HepG2 (cell line): ENCODE measurements around the gene PIKFYVE. TPM values are rescaled to one million over a fixed set of nuclear protein-coding genes. Genes with fewer than 3 reads are reported as not detected.

Experiments used
- ATF2 ChIP-seq: sonication (generic); formaldehyde crosslinking; IDR thresholded peaks from 2 replicates; pipeline ENCODE4 v1.4.0; 2020; ENCODE audit warnings: missing genetic modification reagents
- ATF7 ChIP-seq, 2 experiments: fragments of 450-650 bp in 1 of 2; sonication (generic) in 1 of 2; formaldehyde crosslinking in 1 of 2; IDR thresholded peaks; 2 replicates each; pipeline versions ENCODE4 v1.4.0 to v1.6.1; 2016 to 2020; ENCODE audit warnings: antibody characterized with exemption in 1 of 2, mild to moderate bottlenecking in 1 of 2, missing genetic modification reagents in 1 of 2
- CREB3 ChIP-seq: sonication (generic); formaldehyde crosslinking; IDR thresholded peaks from 2 replicates; pipeline ENCODE4 v1.5.0; 2020; ENCODE audit warnings: missing genetic modification reagents
- HDAC1 ChIP-seq: sonication (generic); formaldehyde crosslinking; IDR thresholded peaks from 2 replicates; pipeline ENCODE4 v1.5.1; 2020; ENCODE audit warnings: mild to moderate bottlenecking, missing genetic modification reagents
- HOXD1 ChIP-seq: sonication (generic); formaldehyde crosslinking; IDR thresholded peaks from 2 replicates; pipeline ENCODE4 v1.5.0; 2020; ENCODE audit warnings: missing genetic modification reagents
- MIER2 ChIP-seq: IDR thresholded peaks from 2 replicates; pipeline ENCODE4 v1.6.1; 2016; ENCODE audit warnings: missing biosample characterization, missing genetic modification reagents
- NKX3-1 ChIP-seq: sonication (generic); formaldehyde crosslinking; IDR thresholded peaks from 2 replicates; pipeline ENCODE4 v1.5.0; 2020; ENCODE audit warnings: missing genetic modification reagents
- PLSCR1 ChIP-seq: sonication (generic); formaldehyde crosslinking; IDR thresholded peaks from 2 replicates; pipeline ENCODE4 v1.5.0; 2020; ENCODE audit warnings: missing genetic modification reagents, mild to moderate bottlenecking, borderline replicate concordance
- RCOR2 ChIP-seq: IDR thresholded peaks from 2 replicates; pipeline ENCODE4 v1.6.1; 2016; ENCODE audit warnings: missing biosample characterization, missing genetic modification reagents
- YEATS4 ChIP-seq: sonication (generic); formaldehyde crosslinking; IDR thresholded peaks from 2 replicates; pipeline ENCODE4 v1.4.0; 2020; ENCODE audit warnings: missing genetic modification reagents, borderline replicate concordance
- ZBTB21 ChIP-seq: sonication (generic); formaldehyde crosslinking; IDR thresholded peaks from 2 replicates; pipeline ENCODE4 v1.4.0; 2020; ENCODE audit warnings: missing genetic modification reagents
- ZFYVE20 ChIP-seq: sonication (generic); formaldehyde crosslinking; IDR thresholded peaks from 2 replicates; pipeline ENCODE4 v1.8.0; 2023; ENCODE audit warnings: low read depth, mild to moderate bottlenecking, moderate library complexity, missing genetic modification reagents, borderline replicate concordance
- ZMYM2 ChIP-seq: sonication (generic); formaldehyde crosslinking; IDR thresholded peaks from 2 replicates; pipeline ENCODE4 v1.8.0; 2022; ENCODE audit warnings: mild to moderate bottlenecking, missing genetic modification reagents
- ZNF263 ChIP-seq: sonication (generic); formaldehyde crosslinking; IDR thresholded peaks from 2 replicates; pipeline ENCODE4 v1.4.0; 2020; ENCODE audit warnings: missing genetic modification reagents
- ZNF563 ChIP-seq: sonication (generic); formaldehyde crosslinking; IDR thresholded peaks from 2 replicates; pipeline ENCODE4 v1.8.0; 2022; ENCODE audit warnings: mild to moderate bottlenecking, moderate library complexity, missing genetic modification reagents
- ZNF589 ChIP-seq: sonication (generic); formaldehyde crosslinking; conservative IDR thresholded peaks from 2 replicates; pipeline ENCODE4 v1.8.0; 2022; ENCODE audit warnings: mild to moderate bottlenecking, moderate library complexity, missing genetic modification reagents
- ZNF703 ChIP-seq: sonication (generic); formaldehyde crosslinking; IDR thresholded peaks from 2 replicates; pipeline ENCODE4 v1.5.1; 2020; ENCODE audit warnings: missing genetic modification reagents, mild to moderate bottlenecking, moderate library complexity, borderline replicate concordance
- polyA plus RNA-seq, 8 experiments: library from polyadenylated mRNA; depleted of rRNA in 3 of 8; stranded (reverse) in 7 of 8; unstranded in 1 of 8; fragments of >200 nt; fragmentation: Illumina TruSeq in 4 of 8; extraction: Trizol in 4 of 8; gene quantifications; 2 replicates each; pipeline versions ENCODE4 v1.2.1 to v1.2.3, GENCODE V29; 2011 to 2016; ENCODE audit warnings: low read depth in 4 of 8, missing spikeins in 1 of 8, mixed read lengths in 1 of 8; ENCODE audit not compliant: insufficient read depth in 1 of 8
- total RNA-seq, 5 experiments: library from RNA; depleted of rRNA; stranded (reverse); fragments of >200 nt; fragmentation: Illumina TruSeq; extraction: Trizol; gene quantifications; 2 replicates each; pipeline ENCODE4 v1.2.3, GENCODE V29; 2016; ENCODE audit warnings: low read depth in 1 of 5
- TF ChIP-seq, protein P1 (sequence below): sonication (generic); formaldehyde crosslinking; IDR thresholded peaks from 2 replicates; pipeline ENCODE4 v1.5.0; 2020; ENCODE audit warnings: missing genetic modification reagents
- TF ChIP-seq, protein P2 (sequence below): sonication (generic); formaldehyde crosslinking; IDR thresholded peaks from 2 replicates; pipeline ENCODE4 v1.5.0; 2020; ENCODE audit warnings: mild to moderate bottlenecking, missing genetic modification reagents
- TF ChIP-seq, protein P3 (sequence below): sonication (generic); formaldehyde crosslinking; IDR thresholded peaks from 2 replicates; pipeline ENCODE4 v1.8.0; 2022; ENCODE audit warnings: mild to moderate bottlenecking, missing genetic modification reagents

PIKFYVE gene
- total and polyA plus RNA-seq, 2 of the 13 experiments (the other 11 are each of a cell fraction or from before 2014, with no cell fraction given) = 20.2 to 21.7 TPM

GRCh38 chr2:208265801-208266552 lies at the start of gene PIKFYVE (continued):
- TF ChIP-seq, protein P1, sequence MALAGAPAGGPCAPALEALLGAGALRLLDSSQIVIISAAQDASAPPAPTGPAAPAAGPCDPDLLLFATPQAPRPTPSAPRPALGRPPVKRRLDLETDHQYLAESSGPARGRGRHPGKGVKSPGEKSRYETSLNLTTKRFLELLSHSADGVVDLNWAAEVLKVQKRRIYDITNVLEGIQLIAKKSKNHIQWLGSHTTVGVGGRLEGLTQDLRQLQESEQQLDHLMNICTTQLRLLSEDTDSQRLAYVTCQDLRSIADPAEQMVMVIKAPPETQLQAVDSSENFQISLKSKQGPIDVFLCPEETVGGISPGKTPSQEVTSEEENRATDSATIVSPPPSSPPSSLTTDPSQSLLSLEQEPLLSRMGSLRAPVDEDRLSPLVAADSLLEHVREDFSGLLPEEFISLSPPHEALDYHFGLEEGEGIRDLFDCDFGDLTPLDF (CRISPR knock-in tag) = peak; percentile 82
- TF ChIP-seq HDAC1 (CRISPR knock-in tag) (peak; percentile 94), ZNF703 (CRISPR knock-in tag) (peak; percentile 77; the same call in 1 of the 2 replicates), MIER2 (CRISPR knock-in tag) (peak; percentile 86), ZBTB21 (CRISPR knock-in tag) (peak; percentile 15; the same call in 1 of the 2 replicates), ZNF263 (CRISPR knock-in tag) (peak; percentile 61; the same call in 1 of the 2 replicates), CREB3 (CRISPR knock-in tag) (no peak; the same call in 1 of the 2 replicates), ZNF563 (peak; percentile 80), ZFYVE20 (CRISPR knock-in tag) (no peak), NKX3-1 (no peak), HOXD1 (CRISPR knock-in tag) (peak; percentile 64), ZMYM2 (CRISPR knock-in tag) (peak; percentile 90), ATF7 (IDR thresholded peaks at IDR 0.05) (no peak), ATF7 (CRISPR knock-in tag; IDR thresholded peaks at IDR 0.05) (0 out of 2 replicates have a peak, but pooled peaks have one; percentile 43), ZNF589 (CRISPR knock-in tag) (peak; percentile 82; the same call in 1 of the 2 replicates), ATF2 (CRISPR knock-in tag) (peak; percentile 89), YEATS4 (peak; percentile 94), RCOR2 (CRISPR knock-in tag) (peak; percentile 90), PLSCR1 (CRISPR knock-in tag) (no peak; the same call in 1 of the 2 replicates)
- TF ChIP-seq, protein P2, sequence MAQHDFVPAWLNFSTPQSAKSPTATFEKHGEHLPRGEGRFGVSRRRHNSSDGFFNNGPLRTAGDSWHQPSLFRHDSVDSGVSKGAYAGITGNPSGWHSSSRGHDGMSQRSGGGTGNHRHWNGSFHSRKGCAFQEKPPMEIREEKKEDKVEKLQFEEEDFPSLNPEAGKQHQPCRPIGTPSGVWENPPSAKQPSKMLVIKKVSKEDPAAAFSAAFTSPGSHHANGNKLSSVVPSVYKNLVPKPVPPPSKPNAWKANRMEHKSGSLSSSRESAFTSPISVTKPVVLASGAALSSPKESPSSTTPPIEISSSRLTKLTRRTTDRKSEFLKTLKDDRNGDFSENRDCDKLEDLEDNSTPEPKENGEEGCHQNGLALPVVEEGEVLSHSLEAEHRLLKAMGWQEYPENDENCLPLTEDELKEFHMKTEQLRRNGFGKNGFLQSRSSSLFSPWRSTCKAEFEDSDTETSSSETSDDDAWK = no peak
- TF ChIP-seq, protein P3, sequence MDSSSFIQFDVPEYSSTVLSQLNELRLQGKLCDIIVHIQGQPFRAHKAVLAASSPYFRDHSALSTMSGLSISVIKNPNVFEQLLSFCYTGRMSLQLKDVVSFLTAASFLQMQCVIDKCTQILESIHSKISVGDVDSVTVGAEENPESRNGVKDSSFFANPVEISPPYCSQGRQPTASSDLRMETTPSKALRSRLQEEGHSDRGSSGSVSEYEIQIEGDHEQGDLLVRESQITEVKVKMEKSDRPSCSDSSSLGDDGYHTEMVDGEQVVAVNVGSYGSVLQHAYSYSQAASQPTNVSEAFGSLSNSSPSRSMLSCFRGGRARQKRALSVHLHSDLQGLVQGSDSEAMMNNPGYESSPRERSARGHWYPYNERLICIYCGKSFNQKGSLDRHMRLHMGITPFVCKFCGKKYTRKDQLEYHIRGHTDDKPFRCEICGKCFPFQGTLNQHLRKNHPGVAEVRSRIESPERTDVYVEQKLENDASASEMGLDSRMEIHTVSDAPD (CRISPR knock-in tag) = peak; percentile 92; the same call in 1 of the 2 replicates
